ENCODE measurements around the gene TGFBI.

The TGFBI gene

DNA sequence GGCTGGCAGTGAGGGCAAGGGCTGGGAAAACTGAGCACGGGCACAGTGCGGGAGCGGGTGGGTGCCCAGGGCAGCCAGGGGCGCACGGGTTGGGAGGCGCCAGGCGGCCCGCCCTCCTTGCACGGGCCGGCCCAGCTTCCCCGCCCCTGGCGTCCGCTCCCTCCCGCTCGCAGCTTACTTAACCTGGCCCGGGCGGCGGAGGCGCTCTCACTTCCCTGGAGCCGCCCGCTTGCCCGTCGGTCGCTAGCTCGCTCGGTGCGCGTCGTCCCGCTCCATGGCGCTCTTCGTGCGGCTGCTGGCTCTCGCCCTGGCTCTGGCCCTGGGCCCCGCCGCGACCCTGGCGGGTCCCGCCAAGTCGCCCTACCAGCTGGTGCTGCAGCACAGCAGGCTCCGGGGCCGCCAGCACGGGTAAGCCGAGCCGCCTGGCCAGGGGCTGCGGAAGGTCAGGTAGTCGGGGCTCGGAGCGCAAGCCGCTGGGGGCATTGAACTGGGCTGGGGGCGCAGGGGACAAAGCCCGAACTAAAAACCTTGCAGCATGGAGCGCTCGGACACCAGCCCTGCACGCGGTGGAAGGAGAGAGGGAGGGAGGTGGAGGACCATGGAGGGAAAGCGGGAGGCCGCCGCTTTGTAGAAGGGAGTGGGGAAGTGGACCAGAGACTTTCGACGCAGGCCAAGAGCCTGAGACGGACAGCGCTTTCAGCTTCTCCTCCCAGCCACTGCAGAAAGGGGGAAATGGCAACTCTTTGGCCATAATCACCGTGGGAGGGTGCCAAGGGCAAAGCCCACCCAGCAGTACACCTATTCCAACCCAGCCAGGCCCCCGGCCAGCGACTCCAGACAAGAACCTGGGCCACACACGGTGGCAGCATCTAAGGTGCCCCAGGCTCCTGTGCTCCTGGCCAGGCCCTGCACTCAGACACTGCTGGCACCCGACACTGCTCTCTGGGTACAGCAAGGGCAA is at the start of gene TGFBI:
Gene TGFBI (plus strand): TSS at position 207 of the 961 bp plus-strand sequence. CDS start 68 bp downstream, at position 275.
- DNase-seq, result peak; percentile 16

DNA sequence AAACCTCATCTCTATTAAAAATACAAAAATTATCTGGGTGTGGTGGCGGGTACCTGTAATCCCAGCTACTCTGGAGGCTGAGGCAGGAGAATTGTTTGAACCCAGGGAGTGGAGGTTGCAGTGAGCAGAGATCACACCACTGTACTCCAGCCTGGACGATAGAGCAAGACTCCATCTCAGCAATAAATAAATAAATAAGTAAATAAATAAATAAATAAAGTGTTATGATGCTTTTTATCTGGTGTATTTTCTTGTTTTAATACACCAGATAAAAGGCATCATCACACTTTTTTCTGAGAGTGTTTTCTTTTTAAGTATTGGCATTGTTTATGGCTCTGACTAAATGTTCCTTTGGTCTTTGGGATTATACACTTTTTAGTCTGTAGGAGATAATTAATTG is 49.8 kb upstream of the TGFBI start:
- DNase-seq, result no peak

DNA sequence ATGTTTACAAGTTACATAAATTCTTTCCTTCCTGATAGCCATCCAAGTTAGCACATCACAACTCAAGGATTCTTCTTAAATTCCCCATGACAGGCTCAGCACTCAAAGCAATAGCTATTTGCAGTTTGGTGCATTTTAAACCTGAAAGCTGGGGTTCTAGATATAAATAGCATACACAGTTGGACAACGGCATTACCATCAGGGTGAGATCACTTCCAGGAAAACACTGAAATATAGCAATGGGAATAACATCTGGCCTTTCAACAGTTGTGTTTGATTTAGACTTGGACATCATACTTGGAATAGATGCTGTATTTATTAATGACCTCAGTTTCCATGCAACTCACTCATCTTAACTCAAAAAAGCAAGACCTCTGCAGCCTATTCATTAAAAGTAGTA is 49.3 kb upstream of the TGFBI start:
- DNase-seq, result no peak

DNA sequence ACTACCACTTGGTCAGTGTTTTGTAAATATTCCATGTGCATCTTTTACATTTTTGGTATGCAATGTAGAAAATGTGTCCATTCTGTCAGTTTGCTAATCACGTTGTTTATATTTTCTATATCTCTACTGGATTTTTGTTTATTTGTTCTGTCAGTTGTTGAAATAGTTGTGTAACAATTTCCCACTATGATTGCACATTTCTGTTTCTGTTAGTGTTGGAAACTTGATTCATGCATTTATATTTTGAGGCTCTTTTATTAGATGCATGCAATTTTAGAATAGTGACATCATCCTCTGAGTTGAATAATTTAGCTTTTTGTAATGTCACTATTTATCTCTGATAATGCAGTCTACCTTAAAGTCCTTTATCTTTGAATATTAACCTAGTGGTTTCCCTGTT is 48.2 kb upstream of the TGFBI start:
- DNase-seq, result no peak

DNA sequence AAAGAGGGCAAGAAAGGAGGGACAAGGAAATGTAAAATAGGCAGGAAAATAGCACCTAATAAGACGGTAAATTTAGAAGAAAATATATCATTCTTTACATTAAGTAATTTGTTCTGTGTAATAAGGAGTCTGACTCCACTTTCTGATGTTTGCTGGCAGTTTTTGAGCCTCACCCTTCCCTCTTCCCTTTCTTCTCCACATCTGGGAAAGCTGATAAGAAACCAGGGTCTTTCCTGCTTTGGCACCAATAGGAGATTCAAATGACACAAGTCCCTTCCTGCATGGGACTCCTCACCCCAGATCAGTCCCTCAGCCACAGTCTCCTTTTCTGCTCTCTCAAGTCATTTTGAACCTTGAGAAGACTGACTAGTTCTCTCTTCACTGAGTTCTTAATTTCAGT is 42.8 kb upstream of the TGFBI start:
- no peak for DNase-seq

DNA sequence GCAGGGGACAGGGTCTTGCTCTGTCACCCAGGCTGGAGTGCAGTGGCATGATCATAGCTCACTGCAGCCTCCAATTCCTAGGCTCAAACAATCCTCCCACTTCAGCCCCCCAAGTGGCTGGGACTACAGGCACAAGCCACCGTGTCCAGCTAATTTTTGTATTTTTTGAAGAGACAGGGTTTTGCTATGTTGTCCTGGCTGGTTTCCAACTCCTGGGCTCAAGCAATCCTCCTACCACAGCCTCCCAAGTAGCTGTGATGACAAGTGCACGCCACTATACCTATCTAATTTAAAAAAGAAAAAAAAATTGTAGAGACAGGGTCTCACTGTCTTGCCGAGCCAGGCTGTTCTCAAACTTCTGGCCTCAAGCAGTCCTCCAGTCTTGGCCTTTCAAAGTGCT is 42.4 kb upstream of the TGFBI start:
- no peak for DNase-seq

DNA sequence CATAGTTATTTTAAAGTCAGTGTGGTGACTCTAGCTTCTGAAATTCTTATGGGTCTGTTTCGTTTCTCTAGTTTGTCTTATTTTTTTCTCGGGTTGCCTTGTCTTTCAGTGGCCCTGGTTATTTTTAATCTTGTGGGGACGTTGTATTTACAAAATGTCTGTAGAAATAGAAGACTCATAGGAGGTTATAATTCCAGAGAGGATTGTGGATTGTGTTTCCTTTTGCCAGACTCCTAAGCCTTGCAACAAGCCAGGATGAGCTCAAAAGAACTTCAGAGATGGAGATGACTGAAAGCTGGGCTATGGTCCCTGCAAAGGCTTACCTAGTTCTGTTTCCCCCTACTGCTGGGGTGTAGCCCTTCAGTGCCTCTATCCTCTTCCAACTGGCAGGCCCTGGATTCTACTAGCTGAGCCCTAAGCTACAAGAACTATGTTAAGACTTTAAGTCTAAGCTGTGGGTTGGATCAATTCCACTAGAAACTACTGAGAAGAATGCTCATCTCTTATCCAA is 41.8 kb upstream of the TGFBI start:
- no peak for DNase-seq

DNA sequence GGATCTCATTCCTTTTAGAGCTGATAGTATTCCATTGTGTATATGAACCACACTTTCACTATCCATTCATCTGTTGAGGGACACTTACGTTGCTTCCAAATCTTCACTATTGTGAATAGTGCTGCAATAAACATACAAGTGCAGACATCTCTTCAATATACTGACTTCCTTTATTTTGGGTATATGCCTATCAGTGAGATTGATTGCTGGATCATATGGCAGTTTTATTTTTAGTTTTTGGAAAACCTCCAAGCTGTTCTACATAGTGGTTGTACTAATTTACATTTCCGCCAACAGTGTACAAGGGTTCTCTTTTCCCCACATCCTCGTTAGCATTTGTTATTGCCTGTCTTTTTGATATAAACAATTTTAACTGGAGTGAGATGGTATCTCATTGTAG is 40.2 kb upstream of the TGFBI start:
- no peak for DNase-seq

DNA sequence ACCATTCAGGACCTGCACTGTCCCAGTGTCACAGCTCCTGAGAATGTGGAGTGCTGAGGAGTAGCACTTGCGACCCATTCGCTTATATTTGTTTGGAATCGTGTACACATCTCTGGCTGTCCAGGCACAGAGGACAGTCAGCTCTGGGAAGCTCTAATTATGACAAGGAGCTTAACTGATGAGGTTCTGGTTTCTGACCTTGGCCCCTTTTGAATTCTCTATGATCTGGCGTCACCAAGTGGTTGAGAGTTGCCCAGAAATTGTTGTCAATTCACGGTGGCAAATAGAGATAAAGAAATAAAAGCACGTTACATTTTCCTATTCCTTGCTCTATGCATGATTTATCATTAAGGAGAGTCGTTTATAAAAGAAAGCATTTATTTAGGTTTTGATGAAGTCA is 39.1 kb upstream of the TGFBI start:
- no peak for DNase-seq

DNA sequence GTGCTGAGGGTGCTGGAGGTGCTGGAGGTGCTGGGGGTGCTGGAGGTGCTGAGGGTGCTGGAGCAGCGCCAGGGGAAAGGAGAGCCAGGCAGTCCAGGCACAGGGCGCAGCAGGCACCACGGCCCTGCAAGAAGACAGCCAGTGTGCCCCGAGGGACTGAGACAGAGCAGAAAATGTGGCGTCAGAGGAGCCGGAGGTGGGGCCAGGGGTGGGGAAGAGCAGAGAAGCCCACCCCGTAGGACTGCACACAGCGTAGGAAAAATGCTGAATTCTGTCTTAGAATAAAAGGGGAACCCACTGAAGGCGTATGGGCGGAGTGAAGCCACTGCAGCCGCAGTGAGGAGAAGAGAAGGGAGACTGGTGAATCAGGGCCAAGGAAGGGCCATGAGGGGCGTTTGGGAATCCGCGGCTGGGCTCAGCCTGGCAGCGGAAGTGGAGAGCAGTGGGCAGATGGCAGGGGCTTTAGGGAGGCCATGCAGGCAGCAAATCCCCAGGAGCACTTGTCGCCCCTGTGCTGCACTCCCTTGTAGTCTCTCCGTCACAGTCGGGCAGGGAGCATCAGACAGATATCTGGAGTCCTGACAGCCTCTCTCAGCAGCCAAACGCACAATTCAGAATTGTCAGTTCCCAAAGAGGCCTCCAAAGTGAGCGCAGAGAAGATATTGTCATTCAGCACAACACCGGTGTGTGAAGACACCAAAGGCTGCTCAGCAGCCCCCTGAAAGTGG is 38.1 kb upstream of the TGFBI start:
- DNase-seq, result no peak

DNA sequence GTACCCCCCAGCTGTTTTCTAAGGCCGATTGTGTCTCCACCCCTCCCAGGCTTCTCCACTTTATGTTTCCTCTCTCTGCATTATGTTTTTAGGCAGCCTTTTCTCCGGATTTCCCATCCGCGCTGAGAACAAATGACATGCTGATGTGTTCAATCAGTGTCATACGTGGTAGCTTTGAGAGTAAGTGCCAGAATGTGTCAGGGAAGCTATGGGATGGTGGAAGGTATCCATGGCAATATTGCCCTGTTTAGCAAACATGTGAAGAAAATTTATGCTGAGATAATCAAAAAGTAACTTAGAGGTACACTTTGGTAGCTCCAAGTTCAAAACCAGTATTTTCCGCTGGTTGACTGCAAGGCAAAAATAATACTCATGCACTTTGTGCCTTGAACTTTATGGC is 37.4 kb upstream of the TGFBI start:
- no peak for DNase-seq

DNA sequence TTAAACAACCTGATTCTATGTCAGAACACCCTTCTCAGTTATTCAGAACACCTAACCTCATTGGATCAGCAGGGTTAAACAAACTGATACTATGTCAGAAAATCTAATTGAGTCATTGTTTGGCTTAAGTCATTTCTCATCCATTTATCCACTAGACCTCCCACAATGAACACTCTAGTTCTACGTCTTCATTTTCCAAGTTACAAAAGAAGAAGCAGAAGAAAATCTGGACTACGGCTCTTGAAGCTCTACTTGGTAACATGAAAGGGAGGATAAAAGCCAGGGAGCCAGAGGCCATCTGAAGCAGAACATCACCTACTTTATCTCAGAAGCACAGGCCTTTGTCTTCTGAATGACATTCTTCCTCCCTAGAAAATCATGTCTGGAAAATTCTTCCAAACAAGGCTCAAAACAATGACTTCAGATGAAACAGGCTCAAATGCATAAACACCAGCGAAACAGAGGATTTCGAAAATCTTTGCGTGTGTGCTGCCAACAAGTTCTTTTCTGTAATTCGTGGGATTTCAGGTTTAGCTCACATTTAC is 35.4 kb upstream of the TGFBI start:
- no peak for DNase-seq

DNA sequence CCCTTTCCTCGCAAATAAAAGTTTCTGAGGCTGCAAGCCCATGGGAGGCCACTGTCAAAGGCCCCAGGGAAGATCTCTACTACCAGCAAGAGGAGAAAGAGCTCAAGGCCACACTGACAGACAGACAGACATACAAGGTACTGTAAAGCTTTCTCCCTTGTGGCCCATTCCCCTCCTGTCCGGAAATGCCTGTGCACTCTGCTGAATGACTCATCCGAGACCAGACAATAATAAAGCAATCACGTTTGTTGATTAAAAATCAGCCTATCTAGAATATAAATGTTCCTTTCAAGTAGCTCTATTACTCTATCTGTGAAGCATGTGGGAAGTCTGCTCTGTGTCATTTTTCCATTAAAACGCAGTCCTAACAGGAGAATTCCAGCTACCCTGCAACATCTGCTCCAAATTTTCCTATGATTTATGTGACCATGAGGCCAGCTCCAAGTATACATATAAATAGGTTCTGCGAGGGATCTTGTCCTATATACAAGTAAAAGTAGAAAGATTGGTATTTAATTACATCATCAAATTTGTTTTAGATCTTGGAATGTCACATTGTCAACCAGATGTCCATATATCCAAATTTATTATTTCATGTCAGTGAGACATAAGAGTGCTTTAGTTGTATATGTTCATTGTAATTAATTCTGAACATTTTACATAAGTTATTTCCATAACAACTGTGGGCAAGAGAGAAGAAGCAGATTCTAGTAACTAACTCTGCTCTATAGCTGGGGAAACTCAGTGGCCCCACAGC is 34.7 kb upstream of the TGFBI start:
- DNase-seq, result no peak

DNA sequence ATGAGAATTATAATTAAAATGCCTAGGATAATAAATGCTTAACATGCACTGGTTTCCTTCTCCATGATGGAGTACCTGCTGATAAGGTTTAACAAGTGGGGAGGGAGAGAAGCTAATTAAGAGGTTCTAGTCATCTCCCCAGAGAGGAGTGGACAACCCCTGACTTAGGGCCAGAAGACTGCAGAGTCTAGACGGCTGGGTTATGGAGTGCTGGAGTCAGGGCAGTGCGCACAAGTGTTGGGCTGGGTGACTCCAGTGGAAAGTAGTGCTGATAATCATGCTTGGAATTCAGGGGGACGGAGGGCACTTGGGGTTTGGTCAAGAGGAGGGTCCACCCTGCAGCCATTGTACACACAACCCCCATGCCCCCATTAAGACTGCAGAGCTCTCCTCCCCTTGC is 32.8 kb upstream of the TGFBI start:
- no peak for DNase-seq

DNA sequence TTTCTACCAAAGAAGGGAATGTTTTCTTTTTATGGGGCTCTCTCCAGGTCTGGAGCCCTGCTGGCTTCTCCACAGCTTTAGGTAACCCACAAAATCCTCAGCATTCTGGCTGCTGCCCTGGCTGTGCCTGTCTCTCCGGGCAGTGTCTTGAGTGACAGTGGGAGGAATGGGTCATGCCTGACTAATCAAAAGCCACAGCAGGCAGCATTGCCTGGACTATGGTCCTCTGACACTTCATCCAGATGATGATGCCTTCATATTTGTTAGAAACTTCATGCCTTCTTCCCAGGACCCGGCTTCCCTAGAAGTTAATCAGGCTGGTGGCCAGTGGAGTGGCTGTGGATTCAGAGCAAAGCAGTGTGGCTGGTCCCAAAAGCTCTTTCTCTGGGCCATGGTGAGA is 32.2 kb upstream of the TGFBI start:
- no peak for DNase-seq

DNA sequence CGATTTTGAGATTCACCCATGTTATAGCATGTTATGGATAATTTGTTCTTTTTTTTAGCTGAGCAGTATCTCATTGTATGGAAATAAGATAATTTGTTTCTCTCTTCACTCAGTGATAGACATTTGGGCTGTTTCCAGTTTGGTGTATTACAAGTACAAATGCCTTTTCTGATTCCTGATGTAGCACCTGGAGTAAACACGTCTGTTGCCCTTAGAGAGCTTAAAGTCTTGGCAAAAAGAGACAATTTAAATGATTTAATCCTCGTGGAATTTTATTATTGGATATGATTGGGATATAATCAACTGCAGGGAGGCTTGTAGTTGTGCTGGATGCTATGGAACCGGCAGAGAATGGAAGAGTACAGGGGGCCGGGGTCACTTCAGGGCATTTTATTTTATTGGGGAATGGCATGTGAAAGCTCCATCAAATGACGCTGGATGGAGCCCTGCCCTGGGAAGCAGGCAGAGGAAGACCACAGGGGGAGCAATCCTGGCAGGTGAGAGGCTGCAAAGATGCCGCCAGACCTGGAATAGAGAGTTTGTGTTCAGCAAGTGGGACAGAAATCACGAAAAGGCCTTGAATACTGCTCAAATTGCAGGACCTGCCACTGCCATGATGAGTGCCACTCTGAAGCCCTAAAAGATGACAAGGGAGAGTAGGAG is 31.0 kb upstream of the TGFBI start:
- DNase-seq, result no peak

DNA sequence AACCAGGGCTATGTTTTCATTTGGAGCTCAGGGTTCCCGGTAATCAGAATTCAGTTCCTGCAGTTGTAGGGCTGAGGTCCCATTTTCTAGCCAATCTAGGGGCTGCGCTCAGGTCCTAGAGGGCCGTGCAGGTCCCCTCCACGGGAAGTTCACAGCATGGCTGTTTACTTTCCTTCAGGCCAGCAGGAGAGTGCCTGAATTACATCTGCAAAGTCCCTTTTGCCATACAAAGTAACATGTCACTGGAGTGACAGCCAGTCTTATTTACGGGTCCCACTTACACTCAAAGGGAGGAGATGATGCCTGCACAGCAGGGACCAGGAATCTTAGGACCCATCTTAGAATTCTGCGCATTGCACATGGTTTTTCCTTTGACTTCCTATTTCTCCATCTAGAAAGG is 29.9 kb upstream of the TGFBI start:
- DNase-seq, result no peak

DNA sequence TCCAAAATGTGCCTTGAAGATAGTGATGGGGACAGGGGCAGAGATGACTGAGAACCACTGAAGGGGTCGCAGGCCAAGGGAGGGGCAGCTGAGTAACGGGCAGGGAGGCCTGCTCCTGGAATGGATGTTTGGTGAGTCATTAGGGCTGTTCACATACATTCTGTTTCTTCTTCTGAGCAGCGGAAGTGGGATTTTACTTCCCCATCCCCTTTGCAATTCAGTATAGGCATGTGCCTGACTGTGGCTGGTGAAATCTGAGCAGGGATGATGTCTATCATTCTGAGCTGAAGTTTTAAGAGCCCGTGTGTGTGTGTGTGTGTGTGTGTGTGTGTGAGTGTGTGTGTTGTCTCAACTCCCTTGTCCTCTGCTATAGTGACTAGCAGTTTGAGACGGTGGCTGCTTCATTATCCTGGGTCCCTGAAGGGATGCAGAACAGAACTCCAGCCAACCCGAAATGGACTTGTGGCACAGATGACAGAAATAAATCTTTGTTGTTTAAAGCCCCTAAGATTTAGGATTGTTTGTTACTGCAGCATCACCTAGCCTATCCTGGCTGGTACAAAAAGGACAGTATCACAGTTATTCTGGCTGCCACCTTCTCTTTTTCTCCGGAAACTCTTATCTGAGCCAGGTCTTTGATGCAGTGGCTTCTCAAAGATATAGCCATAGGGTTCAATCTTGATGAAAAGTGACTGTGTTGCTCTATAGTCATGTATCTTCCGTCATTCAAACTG is 29.2 kb upstream of the TGFBI start:
- peak; percentile 11 for DNase-seq

DNA sequence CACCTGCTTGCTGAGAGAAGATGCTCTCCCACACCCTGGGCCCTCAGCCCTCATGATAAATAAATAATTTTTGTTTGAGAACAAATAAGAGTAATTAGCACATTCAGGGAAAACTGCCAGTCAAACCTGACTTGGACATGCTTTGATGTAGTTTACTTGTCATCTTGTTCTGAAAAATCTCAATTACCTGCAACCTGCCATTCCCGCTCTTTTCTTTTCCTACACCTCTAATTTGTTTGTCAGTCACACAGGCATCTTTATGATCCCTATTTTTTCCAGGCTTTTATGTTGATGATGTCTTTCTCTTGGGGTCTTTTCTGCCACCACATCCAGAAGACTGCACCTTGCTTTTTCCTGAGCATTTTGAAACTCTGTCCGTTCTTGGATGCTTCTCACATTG is 28.6 kb upstream of the TGFBI start:
- no peak for DNase-seq

DNA sequence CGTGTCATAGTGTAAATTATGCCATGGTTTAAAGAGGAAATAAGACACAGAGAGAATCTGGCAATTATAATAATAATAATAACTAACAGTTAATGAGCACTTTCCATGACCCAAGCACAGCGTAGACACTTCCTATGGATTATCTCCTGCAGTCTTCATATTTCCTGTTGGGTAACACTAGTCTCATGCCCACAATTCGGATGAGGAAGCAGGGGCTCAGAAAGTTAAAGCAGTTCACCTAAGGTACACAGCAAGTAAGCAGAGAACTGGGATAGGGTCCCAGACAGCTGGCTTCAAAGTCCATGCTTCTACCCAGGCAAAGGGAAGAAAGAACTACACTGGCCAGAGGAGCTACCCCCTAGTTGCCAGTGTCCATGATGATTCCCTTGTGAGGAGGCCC is 27.9 kb upstream of the TGFBI start:
- no peak for DNase-seq

DNA sequence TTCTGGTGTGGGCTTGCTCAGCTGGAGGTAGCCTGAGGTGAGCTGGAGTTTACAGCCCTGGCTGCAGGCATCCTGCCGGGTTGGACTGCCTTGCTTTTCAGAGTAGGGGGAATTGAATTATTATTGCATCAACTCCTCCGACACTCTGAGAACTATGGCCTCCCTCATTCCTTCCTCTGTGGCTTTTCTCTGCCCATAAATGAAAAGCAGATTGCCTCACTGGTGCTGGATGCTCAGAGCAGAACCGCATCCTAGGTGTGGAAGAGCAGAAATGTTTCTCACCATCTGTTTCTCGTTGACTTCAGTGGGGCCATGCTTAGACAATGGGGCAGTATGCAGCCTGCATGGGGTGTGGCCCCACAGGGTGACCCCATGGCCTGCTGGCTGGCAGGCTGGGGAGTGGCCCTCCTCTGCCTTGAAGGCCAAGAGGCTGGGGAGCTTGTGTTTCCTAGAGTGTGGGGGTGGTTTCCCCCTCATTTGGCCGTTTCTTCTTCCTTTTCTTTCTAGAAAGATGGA is 27.3 kb upstream of the TGFBI start:
- DNase-seq, result no peak

Measured in CD4-positive, alpha-beta T cell treated with Interleukin-4 for 4 hours (primary cell).